Keratinocyte (primary cell): Measurements from ENCODE around the gene HABP4.

Experiments used
- EZH2 ChIP-seq: IDR thresholded peaks from one replicate; pipeline ENCODE4 v1.6.1; 2012; ENCODE audit warnings: inconsistent platforms, mild to moderate bottlenecking, low read length, moderate library complexity
- TF ChIP-seq, protein P1 (sequence below), 3 experiments: IDR thresholded peaks in 1 of 3; conservative IDR thresholded peaks in 1 of 3; optimal IDR thresholded peaks in 1 of 3; 2 replicates in 2 of 3; 3 replicates in 1 of 3; pipeline versions ENCODE3 to v1.5.1; 2011; ENCODE audit warnings: low read length in 3 of 3, mild to moderate bottlenecking in 3 of 3, moderate library complexity in 2 of 3, control low read depth in 1 of 3, inconsistent platforms in 1 of 3; ENCODE audit not compliant: insufficient read depth in 2 of 3; ENCODE audit errors: extremely low read depth in 1 of 3

DNA sequence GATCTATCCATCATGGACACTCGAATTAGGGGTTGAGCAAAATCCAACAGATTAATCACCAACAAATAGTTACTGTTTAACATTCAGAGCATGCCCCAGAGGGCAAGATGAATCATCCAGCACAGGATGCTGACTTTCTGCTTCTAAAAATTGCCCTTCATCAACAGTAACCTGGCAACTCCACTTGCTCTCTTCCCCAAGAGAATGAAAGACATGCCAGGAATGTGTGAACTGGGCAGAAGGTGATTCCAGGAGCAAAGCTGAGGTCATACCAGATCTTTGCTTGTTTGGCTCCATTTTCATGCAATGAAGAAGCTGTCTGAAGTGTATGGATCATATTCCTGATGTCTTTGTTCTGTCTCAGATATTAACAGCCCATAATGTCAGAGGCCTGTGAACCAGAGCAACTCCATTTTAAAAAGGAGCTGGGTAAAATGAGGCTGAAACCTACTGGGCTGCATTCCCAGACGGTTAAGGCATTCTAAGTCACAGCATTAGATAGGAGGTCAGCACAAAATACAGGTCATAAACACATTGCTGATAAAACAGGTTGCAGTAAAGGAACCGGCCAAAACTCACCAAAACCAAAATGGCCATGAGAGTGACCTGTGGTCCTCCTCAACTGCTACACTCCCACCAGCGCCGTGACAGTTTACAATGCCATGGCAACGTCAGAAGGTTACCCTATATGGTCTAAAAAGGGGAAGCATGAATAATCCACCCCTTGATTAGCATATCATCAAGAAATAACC is 29.3 kb upstream of the HABP4 start:
- TF ChIP-seq, protein P1, sequence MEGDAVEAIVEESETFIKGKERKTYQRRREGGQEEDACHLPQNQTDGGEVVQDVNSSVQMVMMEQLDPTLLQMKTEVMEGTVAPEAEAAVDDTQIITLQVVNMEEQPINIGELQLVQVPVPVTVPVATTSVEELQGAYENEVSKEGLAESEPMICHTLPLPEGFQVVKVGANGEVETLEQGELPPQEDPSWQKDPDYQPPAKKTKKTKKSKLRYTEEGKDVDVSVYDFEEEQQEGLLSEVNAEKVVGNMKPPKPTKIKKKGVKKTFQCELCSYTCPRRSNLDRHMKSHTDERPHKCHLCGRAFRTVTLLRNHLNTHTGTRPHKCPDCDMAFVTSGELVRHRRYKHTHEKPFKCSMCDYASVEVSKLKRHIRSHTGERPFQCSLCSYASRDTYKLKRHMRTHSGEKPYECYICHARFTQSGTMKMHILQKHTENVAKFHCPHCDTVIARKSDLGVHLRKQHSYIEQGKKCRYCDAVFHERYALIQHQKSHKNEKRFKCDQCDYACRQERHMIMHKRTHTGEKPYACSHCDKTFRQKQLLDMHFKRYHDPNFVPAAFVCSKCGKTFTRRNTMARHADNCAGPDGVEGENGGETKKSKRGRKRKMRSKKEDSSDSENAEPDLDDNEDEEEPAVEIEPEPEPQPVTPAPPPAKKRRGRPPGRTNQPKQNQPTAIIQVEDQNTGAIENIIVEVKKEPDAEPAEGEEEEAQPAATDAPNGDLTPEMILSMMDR (optimal IDR thresholded peaks at IDR 0.05 in 1 of 3, IDR thresholded peaks at IDR 0.05 in 1 of 3, conservative IDR thresholded peaks at IDR 0.05 in 1 of 3; ENCODE audit: extremely low read depth in 1 of 3, insufficient read depth in 2 of 3, low read length in 3 of 3): no peak
- TF ChIP-seq EZH2: no peak
